Subcutaneous abdominal adipose tissue (tissue), 5 donors: ENCODE data around the gene ID2.

Experiments
- H3K27ac ChIP-seq: one replicate; pipeline ENCODE4 v1.7.0; 2013; ENCODE audit warnings: low read depth, mild to moderate bottlenecking, inconsistent platforms, low read length, moderate library complexity
- H3K27me3 ChIP-seq, 5 donors: one replicate each; pipeline ENCODE4 v1.7.0; 2013; ENCODE audit warnings: low read length in 5 of 5, inconsistent platforms in 1 of 5; ENCODE audit not compliant: control insufficient read depth in 5 of 5, insufficient read depth in 4 of 5
- H3K36me3 ChIP-seq, 5 donors: one replicate each; pipeline ENCODE4 v1.7.0; 2013; ENCODE audit warnings: low read length in 5 of 5; ENCODE audit not compliant: control insufficient read depth in 5 of 5, insufficient read depth in 5 of 5
- H3K4me1 ChIP-seq, 5 donors: one replicate each; pipeline ENCODE4 v1.7.0; 2013; ENCODE audit warnings: low read length in 5 of 5, mild to moderate bottlenecking in 3 of 5, moderate library complexity in 1 of 5; ENCODE audit not compliant: control insufficient read depth in 5 of 5, insufficient read depth in 5 of 5
- H3K4me3 ChIP-seq, 5 donors: one replicate each; pipeline ENCODE4 v1.7.0; 2013; ENCODE audit warnings: low read length in 5 of 5, low read depth in 1 of 5
- H3K9ac ChIP-seq, 5 donors: one replicate each; pipeline ENCODE4 v1.7.0; 2013; ENCODE audit warnings: low read length in 5 of 5, mild to moderate bottlenecking in 4 of 5, moderate library complexity in 3 of 5
- H3K9me3 ChIP-seq, 5 donors: one replicate each; pipeline ENCODE4 v1.7.0; 2013; ENCODE audit warnings: low read length in 5 of 5; ENCODE audit not compliant: control insufficient read depth in 5 of 5
- donor health status: healthy.
- donor health status: healthy.
- donor health status: healthy.
- donor health status: healthy.
- donor health status: healthy.

The ID2 gene

DNA sequence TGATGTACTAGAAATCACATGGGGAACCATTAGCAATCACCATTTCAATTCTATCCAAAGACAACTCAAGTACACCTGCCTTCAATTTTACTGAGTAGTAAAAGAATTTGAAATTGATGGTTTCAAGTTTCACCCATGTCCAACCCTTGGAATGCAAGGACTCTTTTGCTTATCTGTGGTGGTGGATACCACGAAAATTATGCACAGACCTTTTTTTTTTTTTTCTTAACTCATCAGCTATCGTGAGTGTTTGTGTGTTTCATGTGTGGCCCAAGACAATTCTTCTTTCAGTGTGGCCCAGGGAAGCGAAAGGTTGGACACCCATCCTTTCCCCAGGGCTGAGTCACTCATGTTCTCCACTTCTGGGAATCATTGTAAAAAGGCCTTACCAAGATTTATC is 23.1 kb downstream of the ID2 start:
- no peaks in the 10 kb centered on the region for H3K27me3 ChIP-seq
- no peak overlapping the region for H3K9ac ChIP-seq

DNA sequence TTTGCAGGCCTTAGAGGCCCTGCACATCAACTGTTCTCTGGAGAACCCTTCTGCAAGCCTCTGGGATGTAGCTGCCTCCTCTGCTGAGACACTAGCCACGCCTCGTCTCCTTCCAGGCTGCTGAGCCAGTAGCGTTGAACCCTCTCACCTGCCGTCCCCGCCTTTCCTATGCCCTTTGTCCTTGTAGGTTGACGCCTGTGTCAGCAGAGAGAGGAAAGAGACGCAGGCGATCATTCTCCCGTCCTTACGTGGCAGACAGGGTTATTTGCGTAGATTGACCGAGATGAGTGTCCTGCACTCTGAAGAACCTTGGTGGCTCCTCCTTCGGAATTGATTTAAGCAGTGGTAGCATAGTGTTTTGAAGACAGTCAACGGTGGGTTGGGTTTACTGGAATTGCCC is 27.8 kb downstream of the ID2 start:
- Histone ChIP-seq H3K9ac (no peak overlapping the region), H3K4me1 (peaks cover 0 to 5% (median 0%) of the 10 kb centered on the region in 5 donors), H3K27me3 (peaks cover 0 to 5% (median 3%) of the 10 kb centered on the region in 5 donors), H3K27ac (no peak overlapping the region), H3K4me3 (no peak overlapping the region), H3K9me3 (peaks cover 0 to 2% (median 0%) of the 10 kb centered on the region in 5 donors), H3K36me3 (no peaks in the 10 kb centered on the region)

More for the DNA sequence above, 23.1 kb downstream of the ID2 start:
- H3K4me3 ChIP-seq = no peak overlapping the region
- H3K36me3 ChIP-seq = no peaks in the 10 kb centered on the region
- no peak overlapping the region for H3K27ac ChIP-seq
- H3K4me1 ChIP-seq = no peaks in the 10 kb centered on the region
- H3K9me3 ChIP-seq = peaks cover 0 to 2% (median 0%) of the 10 kb centered on the region in 5 donors

- Histone ChIP-seq H3K27ac (no peak overlapping the region), H3K27me3 (peaks cover 0 to 5% (median 3%) of the 10 kb centered on the region in 5 donors), H3K4me3 (no peak overlapping the region), H3K9ac (no peak overlapping the region), H3K4me1 (peaks cover 0 to 5% (median 0%) of the 10 kb centered on the region in 5 donors), H3K36me3 (no peaks in the 10 kb centered on the region), H3K9me3 (peaks cover 0 to 2% (median 0%) of the 10 kb centered on the region in 5 donors)
Observed at GRCh38 chr2:8710951-8711350, 29.1 kb downstream of the ID2 start.

DNA sequence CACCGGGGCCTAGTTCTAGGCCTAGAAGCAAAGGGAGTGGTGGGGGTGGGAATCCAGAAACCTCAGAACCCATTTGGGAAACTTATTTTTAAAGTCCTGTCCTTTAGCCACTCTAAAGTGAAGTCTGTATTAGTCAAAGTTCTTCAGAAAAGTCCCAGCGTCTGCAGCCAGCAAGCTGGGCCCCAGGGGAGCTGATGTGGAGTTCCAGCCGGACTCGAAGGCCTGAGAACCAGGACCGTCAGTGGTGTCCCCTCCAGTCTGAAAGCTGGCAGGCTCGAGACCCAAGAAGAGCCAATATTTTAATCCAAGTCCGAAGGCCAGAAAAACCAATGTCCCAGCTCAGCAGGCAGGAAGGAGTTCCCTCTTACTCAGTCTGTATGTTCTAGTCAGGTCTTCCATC is 32.4 kb downstream of the ID2 start:
- H3K27me3 ChIP-seq = peaks cover 0 to 5% (median 3%) of the 10 kb centered on the region in 5 donors
- H3K36me3 ChIP-seq = no peaks in the 10 kb centered on the region
- no peak overlapping the region for H3K9ac ChIP-seq
- peaks cover 0 to 7% (median 0%) of the 10 kb centered on the region in 5 donors for H3K4me1 ChIP-seq
- H3K9me3 ChIP-seq = peaks cover 0 to 2% (median 0%) of the 10 kb centered on the region in 5 donors
- H3K27ac ChIP-seq = no peak overlapping the region
- H3K4me3 ChIP-seq = no peak overlapping the region

- Histone ChIP-seq H3K4me3 (no peak overlapping the region), H3K9ac (no peak overlapping the region), H3K27me3 (peaks cover 0 to 5% (median 3%) of the 10 kb centered on the region in 5 donors), H3K4me1 (peaks cover 0 to 8% (median 0%) of the 10 kb centered on the region in 5 donors), H3K9me3 (no peaks in the 10 kb centered on the region), H3K36me3 (no peaks in the 10 kb centered on the region), H3K27ac (no peak overlapping the region)
Observed at GRCh38 chr2:8714971-8715370, 33.1 kb downstream of the ID2 start.

DNA sequence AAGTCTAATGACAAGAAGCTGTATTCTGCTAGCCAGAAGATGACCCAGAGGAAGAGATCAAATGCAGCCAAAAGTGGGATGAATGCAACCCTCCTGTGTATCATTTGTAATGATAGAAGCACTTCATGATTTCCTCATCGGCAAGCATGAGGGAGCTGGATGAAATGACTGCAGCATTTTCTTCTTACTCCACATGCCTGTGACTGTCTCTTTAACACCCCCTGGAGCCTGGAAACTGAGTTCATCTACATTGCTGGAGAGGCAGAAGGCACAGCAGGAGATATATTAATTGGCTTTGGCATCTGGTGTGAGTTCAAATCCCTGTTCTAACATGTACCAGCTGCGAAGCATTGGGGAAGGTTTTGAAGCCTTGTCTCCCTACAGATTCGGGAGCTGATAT is 37.7 kb downstream of the ID2 start:
- no peaks in the 10 kb centered on the region for H3K36me3 ChIP-seq
- peaks cover 0 to 3% (median 0%) of the 10 kb centered on the region in 5 donors for H3K4me1 ChIP-seq
- no peaks in the 10 kb centered on the region for H3K9me3 ChIP-seq
- no peak overlapping the region for H3K9ac ChIP-seq
- no peak overlapping the region for H3K27ac ChIP-seq
- no peaks in the 10 kb centered on the region for H3K27me3 ChIP-seq
- no peak overlapping the region for H3K4me3 ChIP-seq

DNA sequence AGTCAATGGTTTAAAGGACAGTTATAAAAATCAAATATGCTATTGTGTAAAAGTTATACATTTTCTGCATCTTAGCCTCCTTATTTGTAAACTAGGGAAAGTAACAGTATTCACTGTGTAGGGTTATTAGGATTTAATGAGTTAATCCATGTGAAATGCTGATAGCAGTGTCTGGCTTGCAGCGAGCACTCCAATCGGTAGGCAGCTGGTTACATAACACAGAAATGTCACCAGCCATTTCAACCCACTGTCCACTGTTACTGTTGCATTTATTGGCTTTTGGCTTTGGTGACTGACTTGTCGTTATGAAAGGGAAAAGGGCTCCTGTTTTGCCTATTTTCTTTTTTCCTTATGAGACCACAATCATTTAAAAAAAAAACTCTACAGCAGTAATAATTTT is 38.9 kb downstream of the ID2 start:
- Histone ChIP-seq H3K4me3 (no peak overlapping the region), H3K36me3 (peaks cover 0 to under 1% (median 0%) of the 10 kb centered on the region in 5 donors), H3K4me1 (peaks cover 0 to 3% (median 0%) of the 10 kb centered on the region in 5 donors)

DNA sequence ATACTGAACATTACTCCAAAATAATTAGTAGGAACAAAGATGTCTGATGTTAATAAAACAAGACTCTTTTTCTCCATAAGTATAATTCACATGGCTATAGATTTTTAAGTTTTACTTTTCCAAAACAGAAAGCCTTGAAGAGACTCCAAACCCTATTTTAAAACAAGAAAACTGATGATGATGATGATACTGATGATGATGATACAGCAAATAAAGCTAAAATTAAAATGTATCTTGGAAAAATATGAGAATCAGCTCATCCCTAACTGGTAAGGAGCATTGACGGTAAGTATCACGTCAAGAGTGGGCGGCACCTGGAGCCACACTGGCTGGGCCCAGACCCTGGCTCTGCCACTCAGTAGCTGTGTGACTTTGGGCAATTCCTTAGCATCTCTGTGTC is 39.6 kb downstream of the ID2 start:
- Histone ChIP-seq H3K4me1 (peaks cover 0 to 3% (median 0%) of the 10 kb centered on the region in 5 donors), H3K9me3 (no peaks in the 10 kb centered on the region), H3K36me3 (peaks cover 0 to 4% (median 2%) of the 10 kb centered on the region in 5 donors), H3K27me3 (no peaks in the 10 kb centered on the region), H3K4me3 (no peak overlapping the region), H3K27ac (no peak overlapping the region), H3K9ac (no peak overlapping the region)

More for the DNA sequence above, 38.9 kb downstream of the ID2 start:
- no peak overlapping the region for H3K9ac ChIP-seq
- H3K27ac ChIP-seq = no peak overlapping the region
- no peaks in the 10 kb centered on the region for H3K9me3 ChIP-seq
- no peaks in the 10 kb centered on the region for H3K27me3 ChIP-seq

DNA sequence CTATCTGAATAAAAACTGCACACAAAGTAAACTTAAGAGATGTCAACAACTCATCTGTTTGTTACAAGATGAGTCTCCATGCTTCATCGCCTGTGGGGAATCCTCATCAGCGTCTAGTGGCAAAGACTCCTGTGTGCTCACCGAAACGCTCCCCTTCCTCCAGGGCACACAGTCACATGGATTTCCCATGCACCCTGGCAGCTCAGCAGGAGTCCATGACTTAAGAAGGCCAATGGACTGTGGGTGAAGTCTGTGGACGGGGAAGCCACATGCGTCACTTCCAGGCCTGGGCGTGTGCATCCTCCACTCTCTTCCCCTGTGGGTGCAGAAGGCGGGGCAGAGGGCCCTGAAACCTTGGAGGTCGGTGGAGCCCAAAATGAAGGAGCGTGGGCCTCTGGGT is 41.1 kb downstream of the ID2 start:
- Histone ChIP-seq H3K9ac (no peak overlapping the region), H3K4me3 (no peak overlapping the region), H3K9me3 (no peaks in the 10 kb centered on the region), H3K36me3 (peaks cover 3 to 16% (median 5%) of the 10 kb centered on the region in 5 donors), H3K4me1 (peaks cover 0 to 3% (median 0%) of the 10 kb centered on the region in 5 donors), H3K27me3 (no peaks in the 10 kb centered on the region), H3K27ac (no peak overlapping the region)

- Histone ChIP-seq H3K9me3 (no peaks in the 10 kb centered on the region), H3K4me1 (no peaks in the 10 kb centered on the region), H3K36me3 (peaks cover 17 to 41% (median 27%) of the 10 kb centered on the region in 5 donors), H3K9ac (no peak overlapping the region), H3K4me3 (no peak overlapping the region), H3K27ac (no peak overlapping the region), H3K27me3 (no peaks in the 10 kb centered on the region)
Observed at GRCh38 chr2:8725838-8726237, 44.0 kb downstream of the ID2 start.
